ENCODE data around the gene MX1. TPM values are rescaled to one million over a fixed set of nuclear protein-coding genes. Genes with fewer than 3 reads are reported as not detected.

MX1 gene
- total and polyA plus RNA-seq, 2 donors (not counting 1 experiment from before 2014, with no cell fraction given): 10.3 to 17.5 TPM

GRCh38 chr21:41407541-41408460 is 18.2 kb upstream of the MX1 start:
- Histone ChIP-seq H3K27ac (ENCODE audit: insufficient read depth, low read length) (no peak overlapping the region), H4K20me1 (ENCODE audit: control insufficient read depth, extremely low read depth, insufficient read depth, low read length) (no peaks in the 10 kb centered on the region), H3K36me3 (ENCODE audit: control insufficient read depth, insufficient read depth, low read length) (no peaks in the 10 kb centered on the region), H2AFZ (ENCODE audit: low read length) (no peak overlapping the region), H3K27me3 (ENCODE audit: control insufficient read depth, insufficient read depth, low read length) (no peaks in the 10 kb centered on the region), H3K9ac (ENCODE audit: insufficient read depth, low read length) (no peak overlapping the region), H3K4me3 (replicated peaks in 1 of 4; ENCODE audit: control extremely low read depth in 1 of 4, insufficient read depth in 1 of 4, low read depth in 3 of 4, low read length in 4 of 4) (no peak overlapping the region), H3K4me1 (ENCODE audit: control insufficient read depth, extremely low read depth, insufficient read depth, low read length) (no peaks in the 10 kb centered on the region), H3K9me3 (ENCODE audit: control insufficient read depth, insufficient read depth, low read depth, low read length) (no peaks in the 10 kb centered on the region), H3K79me2 (ENCODE audit: control insufficient read depth, insufficient read depth, low read length) (no peaks in the 10 kb centered on the region), H3K4me2 (ENCODE audit: extremely low read depth, insufficient read depth, low read length) (no peak overlapping the region)
- TF ChIP-seq CTCF (conservative IDR thresholded peaks at IDR 0.05 in 1 of 2, IDR thresholded peaks at IDR 0.05 in 1 of 2; ENCODE audit: low read depth in 1 of 2, low read length in 2 of 2): no peak
- TF ChIP-seq EZH2 (IDR thresholded peaks at IDR 0.05; ENCODE audit: low read length, missing control alignments): no peak
- DNase-seq (ENCODE audit: low read depth in 2 of 2): no peak

GRCh38 chr21:41410361-41410760 is 15.7 kb upstream of the MX1 start:
- Histone ChIP-seq H3K36me3 (ENCODE audit: control insufficient read depth, insufficient read depth, low read length) (no peaks in the 10 kb centered on the region), H3K79me2 (ENCODE audit: control insufficient read depth, insufficient read depth, low read length) (no peaks in the 10 kb centered on the region), H3K27ac (ENCODE audit: insufficient read depth, low read length) (no peak overlapping the region), H4K20me1 (ENCODE audit: control insufficient read depth, extremely low read depth, insufficient read depth, low read length) (no peaks in the 10 kb centered on the region), H3K9me3 (ENCODE audit: control insufficient read depth, insufficient read depth, low read depth, low read length) (no peaks in the 10 kb centered on the region), H2AFZ (ENCODE audit: low read length) (no peak overlapping the region), H3K4me3 (replicated peaks in 1 of 4; ENCODE audit: control extremely low read depth in 1 of 4, insufficient read depth in 1 of 4, low read depth in 3 of 4, low read length in 4 of 4) (no peak overlapping the region), H3K4me1 (ENCODE audit: control insufficient read depth, extremely low read depth, insufficient read depth, low read length) (no peaks in the 10 kb centered on the region), H3K4me2 (ENCODE audit: extremely low read depth, insufficient read depth, low read length) (no peak overlapping the region), H3K9ac (ENCODE audit: insufficient read depth, low read length) (no peak overlapping the region), H3K27me3 (ENCODE audit: control insufficient read depth, insufficient read depth, low read length) (no peaks in the 10 kb centered on the region)
- TF ChIP-seq EZH2 (IDR thresholded peaks at IDR 0.05; ENCODE audit: low read length, missing control alignments) (no peak), CTCF (conservative IDR thresholded peaks at IDR 0.05 in 1 of 2, IDR thresholded peaks at IDR 0.05 in 1 of 2; ENCODE audit: low read depth in 1 of 2, low read length in 2 of 2) (no peak)
- peak in 1 of 2 donors; percentile 6 for DNase-seq (ENCODE audit: low read depth in 2 of 2)

GRCh38 chr21:41410767-41411448 is 15.1 kb upstream of the MX1 start:
- Histone ChIP-seq H2AFZ (ENCODE audit: low read length) (no peak overlapping the region), H3K27me3 (ENCODE audit: control insufficient read depth, insufficient read depth, low read length) (no peaks in the 10 kb centered on the region), H3K4me2 (ENCODE audit: extremely low read depth, insufficient read depth, low read length) (no peak overlapping the region), H3K36me3 (ENCODE audit: control insufficient read depth, insufficient read depth, low read length) (no peaks in the 10 kb centered on the region), H3K27ac (ENCODE audit: insufficient read depth, low read length) (no peak overlapping the region), H3K9ac (ENCODE audit: insufficient read depth, low read length) (no peak overlapping the region), H3K4me1 (ENCODE audit: control insufficient read depth, extremely low read depth, insufficient read depth, low read length) (no peaks in the 10 kb centered on the region), H3K4me3 (replicated peaks in 1 of 4; ENCODE audit: control extremely low read depth in 1 of 4, insufficient read depth in 1 of 4, low read depth in 3 of 4, low read length in 4 of 4) (no peak overlapping the region), H3K79me2 (ENCODE audit: control insufficient read depth, insufficient read depth, low read length) (no peaks in the 10 kb centered on the region), H4K20me1 (ENCODE audit: control insufficient read depth, extremely low read depth, insufficient read depth, low read length) (no peaks in the 10 kb centered on the region), H3K9me3 (ENCODE audit: control insufficient read depth, insufficient read depth, low read depth, low read length) (no peaks in the 10 kb centered on the region)
- TF ChIP-seq EZH2 (IDR thresholded peaks at IDR 0.05; ENCODE audit: low read length, missing control alignments): no peak
- no peak for TF ChIP-seq CTCF (conservative IDR thresholded peaks at IDR 0.05 in 1 of 2, IDR thresholded peaks at IDR 0.05 in 1 of 2; ENCODE audit: low read depth in 1 of 2, low read length in 2 of 2)
- no peak for DNase-seq (ENCODE audit: low read depth in 2 of 2)
